Stimulated activated CD8-positive, alpha-beta memory T cell treated with anti-CD3 and anti-CD28 coated beads, Interleukin-4, amount 100 ng/mL, for 4 hours (primary cell): ENCODE data around the gene ANTXR1.

Experiments
- DNase-seq, 2 donors: peaks; one replicate each; pipeline ENCODE4 v3.0.0-alpha.2; 2020; ENCODE audit warnings: low read depth in 2 of 2, low spot score in 1 of 2

The ANTXR1 gene

DNA sequence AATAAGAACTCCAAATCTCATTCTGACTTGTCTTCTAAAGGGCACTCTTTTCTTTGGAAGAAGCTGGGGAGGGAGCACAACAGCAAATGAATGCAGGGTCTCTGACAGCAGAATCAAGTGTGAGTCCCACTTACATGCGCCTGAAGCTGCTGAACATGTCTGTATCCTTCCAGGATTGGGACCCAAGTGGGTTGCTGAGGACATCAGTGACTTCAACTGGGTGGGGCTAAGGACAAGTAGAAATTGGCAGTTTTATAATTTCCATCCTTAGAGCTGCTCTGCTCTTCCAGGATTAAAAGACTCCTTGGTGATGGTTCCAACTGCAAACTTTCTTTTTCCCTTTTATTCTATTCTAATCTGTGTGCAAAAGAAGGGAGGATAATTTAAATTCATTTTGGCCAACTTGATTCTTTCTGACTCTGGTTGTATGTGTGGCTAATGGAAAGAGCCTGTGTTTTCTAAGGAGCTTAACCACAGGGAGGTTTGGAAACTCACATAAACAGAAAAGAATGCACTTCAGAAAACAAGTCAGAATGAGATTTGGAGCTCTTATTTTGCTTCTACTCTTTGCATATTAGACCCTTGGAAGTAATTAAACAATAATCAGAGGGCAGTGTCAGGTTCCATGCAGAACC, 20.6 kb downstream of the ANTXR1 start:
- DNase-seq, result no peak

DNA sequence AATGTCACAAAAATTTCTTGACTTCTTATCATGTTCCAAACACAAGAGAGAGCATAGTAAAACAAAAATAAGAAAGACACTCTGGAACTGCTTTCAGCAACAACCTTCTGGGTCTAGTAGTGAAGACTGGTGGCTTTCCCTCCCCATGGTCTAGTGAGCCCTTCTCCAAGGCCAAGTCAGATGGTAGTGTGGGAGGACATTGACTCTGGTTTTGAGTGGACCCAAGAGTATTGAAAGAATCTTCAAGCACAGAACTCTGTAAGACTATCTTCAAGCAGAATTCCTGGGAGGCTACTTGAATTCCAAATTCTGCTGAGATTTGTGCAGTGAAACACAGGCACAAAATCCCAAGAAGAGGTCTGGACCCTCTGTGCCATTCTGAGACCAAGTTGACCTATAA, 21.1 kb downstream of the ANTXR1 start:
- DNase-seq, result no peak

DNA sequence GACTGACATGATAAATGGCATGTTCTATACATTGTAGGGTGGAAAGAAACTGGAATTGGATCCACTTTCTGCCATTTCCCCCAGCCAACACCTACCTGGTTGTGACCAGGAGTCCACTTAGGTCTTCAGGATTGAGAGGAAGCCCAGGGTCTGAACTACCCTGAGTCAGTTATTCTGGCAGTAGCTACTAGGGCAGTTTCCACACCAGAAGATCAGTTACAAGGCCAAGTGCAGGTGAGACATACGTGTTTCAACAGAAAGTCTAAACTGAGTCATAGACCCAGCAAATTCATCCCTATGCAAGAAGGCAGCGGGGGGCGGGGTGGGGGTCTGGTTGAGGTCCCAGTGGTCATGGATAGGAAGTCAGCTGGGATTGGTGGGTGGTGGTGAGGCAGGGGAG, 21.9 kb downstream of the ANTXR1 start:
- DNase-seq, result no peak

- DNase-seq, result no peak
Observed at GRCh38 chr2:69036926-69037325, 23.9 kb downstream of the ANTXR1 start.

GRCh38 chr2:69041214-69041613, 28.2 kb downstream of the ANTXR1 start:
- DNase-seq, result no peak

DNA sequence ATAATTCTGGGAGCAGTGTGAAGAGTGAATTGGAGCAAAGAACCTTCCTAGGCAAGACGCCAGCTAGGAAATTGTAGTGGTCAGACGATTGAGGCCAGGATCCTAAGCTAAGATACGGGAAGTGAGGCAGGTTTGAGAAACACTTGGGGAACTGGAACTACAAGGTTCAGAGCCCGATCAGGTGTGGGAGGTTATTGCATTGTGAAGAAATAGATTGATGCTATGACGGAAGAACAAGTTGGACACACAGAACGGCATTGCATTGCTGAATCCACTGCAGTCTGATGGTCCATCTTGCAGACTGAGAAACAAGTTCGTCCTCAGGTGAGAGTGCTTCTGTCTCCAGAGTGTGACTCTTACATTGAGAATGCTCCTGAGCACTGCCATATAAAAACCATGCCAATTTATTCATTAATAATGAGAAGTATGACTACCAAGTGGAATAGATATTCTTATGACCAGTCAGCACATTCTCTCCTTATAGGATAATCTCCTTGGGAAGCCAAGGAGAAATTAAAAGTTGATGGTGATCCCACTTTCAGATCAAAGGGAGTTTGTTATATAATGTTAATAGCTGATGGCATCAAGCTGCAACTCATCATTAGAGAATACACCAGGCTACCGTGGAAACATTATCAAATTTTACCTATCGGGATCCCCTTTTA, 30.9 kb downstream of the ANTXR1 start:
- no peak for DNase-seq

DNA sequence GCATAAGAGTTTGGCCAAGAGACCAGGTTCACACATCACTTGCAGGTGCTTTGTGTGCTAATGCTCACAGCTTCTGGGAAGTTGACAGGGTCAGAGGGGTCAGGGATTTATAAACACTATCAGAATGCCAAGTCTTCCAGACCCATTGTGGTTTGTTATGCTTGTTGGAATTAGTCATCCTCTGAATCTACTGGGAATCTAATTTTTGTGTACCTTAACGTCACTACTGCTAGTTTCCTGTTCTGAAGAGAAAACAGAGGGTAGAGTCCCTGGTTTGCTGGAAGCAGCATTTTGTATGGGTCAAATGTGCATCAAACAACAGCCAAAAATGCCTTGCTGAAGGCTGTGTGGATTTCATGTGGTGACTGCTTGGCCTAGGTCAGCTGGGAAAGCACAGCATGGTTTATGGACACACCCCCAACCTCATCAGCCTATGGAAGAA, 33.3 kb downstream of the ANTXR1 start:
- DNase-seq, result no peak

GRCh38 chr2:69047625-69048145, 34.7 kb downstream of the ANTXR1 start:
- DNase-seq, result no peak

DNA sequence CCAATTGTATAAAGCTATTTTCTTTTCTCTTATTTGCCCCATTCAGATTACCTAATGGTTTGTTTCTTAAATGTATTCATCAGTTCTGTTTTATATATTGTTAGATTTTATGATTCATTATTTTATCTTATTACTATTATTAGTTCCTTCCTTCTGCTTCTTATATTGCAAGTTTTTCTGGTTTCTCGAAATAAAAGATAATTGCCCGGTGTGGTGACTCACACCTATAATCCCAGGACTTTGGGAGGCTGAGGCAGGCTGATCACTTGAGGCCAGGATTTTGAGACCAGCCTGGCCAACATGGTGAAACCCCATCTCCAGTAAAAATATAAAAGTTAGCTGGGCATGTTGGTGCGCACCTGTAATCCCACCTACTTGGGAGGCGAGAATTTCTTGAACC, 37.8 kb downstream of the ANTXR1 start:
- DNase-seq, result no peak

- no peak for DNase-seq
Observed at GRCh38 chr2:69053416-69053965, 40.5 kb downstream of the ANTXR1 start.

- DNase-seq, result no peak
Observed at GRCh38 chr2:69054431-69054830, 41.5 kb downstream of the ANTXR1 start.

- no peak for DNase-seq
Observed at GRCh38 chr2:69055688-69056470, 42.9 kb downstream of the ANTXR1 start.

DNA sequence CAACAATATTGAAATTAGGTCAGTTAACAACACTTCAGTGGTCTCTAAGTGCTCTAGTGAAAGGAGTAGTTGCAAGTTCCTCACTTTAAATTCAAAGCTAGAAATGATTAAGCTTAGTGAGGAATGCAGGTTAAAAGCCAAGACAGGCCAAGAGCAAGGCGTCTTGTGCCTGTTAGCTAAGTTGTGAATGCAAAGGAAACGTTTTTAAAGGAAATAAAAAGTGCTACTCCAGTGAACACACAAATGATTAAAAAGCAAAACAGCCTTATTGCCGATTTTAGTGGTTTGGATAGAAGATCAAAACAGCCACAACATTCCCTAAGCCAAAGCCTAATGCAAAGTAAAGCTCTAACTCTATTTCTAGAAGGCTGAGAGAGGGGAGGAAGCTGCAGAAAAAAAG, 44.7 kb downstream of the ANTXR1 start:
- DNase-seq, result no peak

DNA sequence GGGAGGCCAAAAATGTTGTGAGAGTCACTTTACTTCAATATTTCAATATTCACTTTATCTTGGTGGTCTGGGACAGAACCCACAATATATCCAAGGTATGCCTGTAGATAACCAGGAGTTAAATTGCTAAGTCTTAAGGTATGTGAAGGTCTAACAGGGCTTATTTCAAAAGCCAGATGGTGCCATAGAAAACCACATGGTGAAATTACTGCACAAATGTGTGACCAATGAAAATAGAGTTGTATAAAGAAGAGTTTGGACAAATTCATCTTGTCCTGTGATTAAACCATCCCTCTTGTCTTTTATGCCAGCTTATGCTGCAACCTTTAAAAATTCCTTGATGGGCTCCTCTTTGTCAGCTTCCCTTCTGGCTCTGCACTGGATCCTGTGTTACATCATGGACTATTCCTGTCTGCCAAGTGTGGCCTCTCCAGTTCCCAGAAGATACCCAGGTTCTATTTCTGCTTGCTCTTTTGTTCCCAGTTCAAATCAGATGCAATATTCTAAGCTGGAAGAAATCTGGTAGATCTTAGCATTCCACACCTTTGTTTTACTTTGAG, 46.8 kb downstream of the ANTXR1 start:
- no peak for DNase-seq

DNA sequence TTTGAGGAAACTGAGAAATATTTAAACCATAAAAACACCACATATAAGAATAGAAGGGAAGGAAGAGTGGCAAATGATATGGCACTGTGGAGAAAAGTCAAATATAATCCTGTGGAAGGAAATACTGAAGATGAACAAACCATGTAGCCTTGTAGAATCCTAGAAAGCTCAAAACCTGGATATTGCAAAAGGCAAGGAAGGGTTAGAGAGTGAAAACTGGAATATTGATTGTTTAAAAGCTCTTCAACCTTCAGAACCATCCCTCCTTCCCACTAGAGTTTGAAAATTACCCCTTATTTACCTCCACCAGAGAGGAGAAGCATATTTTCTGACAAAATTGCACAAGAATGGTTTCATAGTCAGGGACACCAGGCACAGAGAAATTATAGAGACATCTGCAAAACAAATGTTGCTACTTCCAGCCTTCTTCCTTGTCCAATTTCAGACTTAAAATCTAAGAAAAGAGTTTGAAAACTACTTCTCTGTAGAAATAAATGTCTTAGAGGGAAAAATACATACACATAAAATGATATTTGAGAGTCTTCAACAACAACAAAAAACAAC, 48.0 kb downstream of the ANTXR1 start:
- DNase-seq, result no peak

DNA sequence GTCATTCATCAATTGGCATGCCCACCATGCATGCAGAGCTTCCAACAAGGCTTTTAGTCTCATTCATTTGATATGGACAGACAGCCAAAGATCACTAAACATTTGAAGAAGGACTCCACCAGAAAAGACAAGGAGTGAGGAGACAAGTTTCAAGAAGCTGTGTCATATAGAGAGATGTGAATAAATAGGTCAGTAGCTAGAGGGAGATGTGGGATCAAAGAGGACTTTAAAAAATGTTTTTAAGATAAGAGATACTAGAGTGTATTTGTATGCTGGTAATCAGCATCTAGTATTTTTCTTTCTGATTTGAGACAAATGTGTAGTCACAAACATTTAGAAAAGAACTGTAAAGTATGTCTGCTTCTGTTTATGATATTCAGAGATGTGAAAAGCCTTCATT, 48.5 kb downstream of the ANTXR1 start:
- no peak for DNase-seq

DNA sequence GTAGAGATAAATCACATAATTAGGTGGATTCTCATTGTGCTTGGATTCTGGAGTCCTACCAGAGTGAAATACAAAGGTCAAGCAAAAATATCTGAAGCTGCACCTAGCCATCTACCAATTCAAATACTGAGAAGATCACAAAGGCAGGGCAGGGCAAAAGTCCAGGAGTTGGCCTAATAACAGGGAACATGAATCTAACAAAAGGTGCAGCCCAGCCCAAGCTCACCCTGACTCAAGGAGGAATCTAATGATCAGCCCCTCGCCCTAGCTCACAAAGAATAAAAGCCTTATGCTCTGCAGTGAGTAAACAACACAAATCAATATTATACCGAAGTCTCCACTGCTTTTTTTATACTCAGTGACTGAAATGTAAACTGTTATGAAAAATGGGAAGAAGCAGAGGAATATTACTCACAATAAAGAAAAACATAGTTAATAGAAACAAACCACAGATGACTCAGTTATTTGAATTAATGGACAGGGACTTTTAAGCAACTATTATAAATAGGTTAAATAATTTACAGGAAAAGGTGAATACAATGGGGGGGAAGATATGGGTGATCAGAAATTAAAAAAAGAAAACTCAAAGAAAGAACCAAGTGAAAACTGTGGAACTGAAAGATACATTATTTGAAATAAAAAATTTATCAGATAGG, 49.5 kb downstream of the ANTXR1 start:
- DNase-seq, result no peak

GRCh38 chr2:69065735-69066336, 52.9 kb downstream of the ANTXR1 start:
- DNase-seq, result no peak

GRCh38 chr2:69067026-69067630, 54.1 kb downstream of the ANTXR1 start:
- no peak for DNase-seq

- DNase-seq, result no peak
Observed at GRCh38 chr2:69067866-69068265, 54.9 kb downstream of the ANTXR1 start.
